ENCODE results near the gene CMTM5. TPM values are rescaled to one million over a fixed set of nuclear protein-coding genes. Genes with fewer than 3 reads are reported as not detected.
"Not testable (repeated sequence)": the region's sequence is repeated elsewhere in the genome, so short reads cannot be mapped to it uniquely, and the experiment has no call there.

Gene CMTM5
- total RNA-seq, 1 donor from 2014 or later: not detected

GRCh38 chr14:23378612-23379220 is 1.9 kb downstream of the CMTM5 start:
- DNase-seq (ENCODE audit: low read depth): no peak

GRCh38 chr14:23379366-23380196 is 2.7 kb downstream of the CMTM5 start:
- peak; percentile 18 for DNase-seq (ENCODE audit: low read depth)

- DNase-seq (ENCODE audit: low read depth): no peak
Observed at GRCh38 chr14:23380197-23380914, 3.5 kb downstream of the CMTM5 start.

- no peak for DNase-seq (ENCODE audit: low read depth)
Observed at GRCh38 chr14:23380976-23381375, 4.1 kb downstream of the CMTM5 start.

GRCh38 chr14:23381871-23382270 is 5.0 kb downstream of the CMTM5 start:
- no peak for DNase-seq (ENCODE audit: low read depth)

GRCh38 chr14:23382276-23382675 is 5.4 kb downstream of the CMTM5 start:
- DNase-seq (ENCODE audit: low read depth): no peak

- no peak for DNase-seq (ENCODE audit: low read depth)
Observed at GRCh38 chr14:23382731-23383440, 6.0 kb downstream of the CMTM5 start.

GRCh38 chr14:23384364-23385080 is 7.7 kb downstream of the CMTM5 start:
- DNase-seq (ENCODE audit: low read depth): no peak

- no peak for DNase-seq (ENCODE audit: low read depth)
Observed at GRCh38 chr14:23385244-23385641, 8.4 kb downstream of the CMTM5 start.

- no peak for DNase-seq (ENCODE audit: low read depth)
Observed at GRCh38 chr14:23385642-23386265, 8.9 kb downstream of the CMTM5 start.

- DNase-seq (ENCODE audit: low read depth): not testable (repeated sequence)
Observed at GRCh38 chr14:23386266-23386657, 9.4 kb downstream of the CMTM5 start.

- DNase-seq (ENCODE audit: low read depth): no peak
Observed at GRCh38 chr14:23386999-23387398, 10.2 kb downstream of the CMTM5 start.

GRCh38 chr14:23387916-23388882 is 11.4 kb downstream of the CMTM5 start:
- no peak for DNase-seq (ENCODE audit: low read depth)

GRCh38 chr14:23388996-23389395 is 12.2 kb downstream of the CMTM5 start:
- DNase-seq (ENCODE audit: low read depth): no peak

- DNase-seq (ENCODE audit: low read depth): no peak
Observed at GRCh38 chr14:23389396-23389795, 12.6 kb downstream of the CMTM5 start.

GRCh38 chr14:23389871-23390270 is 13.0 kb downstream of the CMTM5 start:
- DNase-seq (ENCODE audit: low read depth): not testable (repeated sequence)

- no peak for DNase-seq (ENCODE audit: low read depth)
Observed at GRCh38 chr14:23392613-23393012, 15.8 kb downstream of the CMTM5 start.

- no peak for DNase-seq (ENCODE audit: low read depth)
Observed at GRCh38 chr14:23396126-23396525, 19.3 kb downstream of the CMTM5 start.

- DNase-seq (ENCODE audit: low read depth): no peak
Observed at GRCh38 chr14:23396781-23397407, 20.0 kb downstream of the CMTM5 start.

Data from renal cortical epithelial cell (primary cell).